ENCODE measurements around the gene EPHA6.

The EPHA6 gene

DNA sequence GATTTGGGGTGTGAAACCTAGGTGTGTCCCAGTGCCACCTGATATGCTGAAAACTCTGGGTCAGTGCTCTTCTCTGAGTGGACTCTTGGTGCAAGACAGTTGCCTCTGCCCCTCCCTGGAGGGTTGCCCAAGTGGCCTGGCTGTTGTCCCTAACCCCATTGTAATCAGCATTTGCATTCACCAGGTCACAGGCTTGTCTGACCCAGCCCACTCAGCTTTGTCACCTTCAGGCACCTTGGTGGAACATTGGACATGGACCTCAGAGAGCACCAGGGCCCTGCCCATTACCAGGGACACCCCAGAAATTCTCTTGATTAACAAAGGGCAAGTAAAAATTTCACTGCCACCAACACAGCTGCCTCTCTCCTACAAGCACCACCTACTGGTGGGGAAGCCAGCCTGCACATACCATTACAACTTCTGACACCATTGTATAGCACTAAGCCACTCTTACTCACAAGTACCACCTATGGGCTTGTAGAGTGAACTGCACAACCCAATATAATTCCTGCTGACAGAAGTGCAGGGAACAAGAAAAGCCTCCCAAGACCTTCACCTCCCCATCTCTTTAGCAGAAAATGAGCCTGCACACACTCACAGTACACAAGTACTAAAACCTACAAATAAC lies 324.6 kb downstream of the EPHA6 start:
- in situ Hi-C loops (cut with MboI; ENCODE audit: low sequenced_read_pairs): no loop called here

DNA sequence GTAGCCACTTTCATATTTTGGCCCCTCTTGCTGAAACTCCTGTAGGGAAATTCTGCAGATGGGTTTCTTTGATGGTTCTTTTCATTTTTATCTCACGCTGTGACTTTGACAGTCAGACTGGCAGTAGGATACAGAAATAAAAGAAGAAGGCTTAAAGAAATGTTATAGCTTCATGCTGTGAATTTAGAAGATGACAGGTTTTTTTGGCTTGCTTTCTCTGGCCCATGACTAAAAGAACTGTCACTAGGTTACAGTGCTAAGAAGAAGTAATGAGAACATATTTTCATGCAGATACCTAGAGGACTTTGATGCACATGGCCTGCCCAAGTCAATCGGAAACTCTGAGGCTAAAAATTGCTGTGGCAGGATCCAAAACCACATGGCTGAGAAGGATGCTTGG lies 334.5 kb downstream of the EPHA6 start:
- in situ Hi-C loops (cut with MboI; ENCODE audit: low sequenced_read_pairs): no loop called here

DNA sequence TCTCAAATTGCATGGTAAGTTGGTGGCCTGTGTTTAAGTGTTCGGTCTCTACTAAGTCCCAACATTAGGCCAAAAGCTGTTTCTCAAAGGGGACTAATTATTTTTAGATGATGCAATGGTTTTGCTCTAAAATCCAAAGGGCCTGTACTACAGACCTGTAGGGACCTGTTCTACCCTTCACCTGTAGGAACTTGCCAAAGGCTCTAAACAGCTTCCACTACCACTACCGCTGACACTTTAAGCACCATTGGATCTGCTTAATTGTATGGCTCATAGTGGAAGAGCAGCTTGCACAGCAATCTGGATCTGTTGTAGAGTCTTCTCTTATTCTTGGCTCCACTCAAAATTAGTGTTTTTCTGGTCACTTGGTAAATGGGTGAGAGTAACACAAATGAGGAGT lies 346.8 kb downstream of the EPHA6 start:
- in situ Hi-C loops (cut with MboI; ENCODE audit: low sequenced_read_pairs): no loop called here

DNA sequence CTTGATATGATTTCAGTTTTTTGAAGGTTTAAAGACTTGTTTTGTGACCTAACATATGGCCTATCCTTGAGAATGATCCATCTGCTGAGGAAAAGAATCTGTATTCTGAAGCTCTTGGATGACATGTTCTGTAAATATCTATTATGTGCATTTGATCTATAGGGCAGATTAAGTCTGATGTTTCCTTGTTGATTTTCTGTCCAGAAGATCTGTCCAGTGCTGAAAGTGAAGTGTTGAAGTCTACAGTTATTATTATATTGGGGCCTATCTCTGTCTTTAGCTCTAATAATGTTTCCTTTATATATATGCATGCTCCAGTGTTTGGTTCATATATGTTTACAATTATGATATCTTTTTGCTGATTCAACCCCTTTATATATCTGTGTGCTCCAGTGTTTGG lies 362.8 kb downstream of the EPHA6 start:
- in situ Hi-C loops (cut with MboI; ENCODE audit: low sequenced_read_pairs): no loop called here

DNA sequence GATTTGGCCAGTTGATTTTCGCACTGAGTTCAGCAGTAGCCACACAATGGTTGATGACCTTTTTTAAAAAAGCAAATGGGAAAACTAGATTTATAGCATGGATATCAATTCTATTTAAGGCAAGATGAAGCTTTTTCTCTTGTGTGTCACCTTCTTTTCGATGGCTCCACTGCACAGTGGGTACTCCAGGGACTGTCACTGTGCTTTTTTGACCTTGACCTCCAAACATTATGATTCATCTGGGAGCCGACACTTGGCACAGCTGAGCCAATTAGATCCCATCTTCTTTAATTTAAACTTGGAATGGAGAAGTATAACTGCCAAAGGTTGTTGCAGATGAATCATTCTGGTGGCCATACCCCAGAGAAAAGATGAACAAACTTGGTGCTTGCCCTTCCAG lies 367.3 kb downstream of the EPHA6 start:
- in situ Hi-C loops (cut with MboI; ENCODE audit: low sequenced_read_pairs): no loop called here

DNA sequence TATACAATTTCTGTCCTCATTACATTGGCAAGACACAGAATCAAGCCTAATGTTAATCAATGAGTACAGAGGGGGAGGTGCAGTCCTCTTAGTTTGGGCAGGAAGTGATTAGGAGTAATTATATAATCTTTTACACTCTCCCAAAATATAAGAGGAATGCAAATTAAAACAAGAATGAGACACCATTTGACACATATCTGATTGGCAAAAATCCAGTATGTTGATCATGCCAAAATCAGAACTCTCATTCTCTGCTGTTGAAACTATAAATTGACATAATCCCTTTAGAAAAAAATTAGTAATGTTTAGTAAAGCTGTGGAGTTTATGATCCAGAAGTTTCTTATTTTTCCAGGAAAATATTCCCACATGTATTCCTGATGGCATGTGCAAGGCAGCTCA lies 373.4 kb downstream of the EPHA6 start:
- in situ Hi-C loops (cut with MboI; ENCODE audit: low sequenced_read_pairs): no loop called here

DNA sequence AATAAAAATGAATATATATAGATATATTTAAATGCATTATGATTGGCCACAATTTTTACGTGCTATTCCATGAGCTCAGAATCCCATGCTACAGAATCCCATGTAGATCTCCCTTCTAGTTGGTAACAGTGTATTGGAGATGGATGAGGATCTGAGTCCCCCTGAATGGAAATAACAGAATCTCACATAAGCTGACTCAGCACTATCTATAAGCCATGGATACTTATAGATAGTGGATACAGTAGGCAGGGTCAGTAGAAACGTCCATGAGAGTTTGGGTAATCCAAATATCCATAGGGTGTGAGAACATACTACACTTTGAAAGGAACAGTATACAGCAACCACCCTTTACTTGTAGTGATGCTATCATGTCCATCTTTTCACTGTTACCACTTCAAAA lies 375.4 kb downstream of the EPHA6 start:
- in situ Hi-C loops (cut with MboI; ENCODE audit: low sequenced_read_pairs): no loop called here

DNA sequence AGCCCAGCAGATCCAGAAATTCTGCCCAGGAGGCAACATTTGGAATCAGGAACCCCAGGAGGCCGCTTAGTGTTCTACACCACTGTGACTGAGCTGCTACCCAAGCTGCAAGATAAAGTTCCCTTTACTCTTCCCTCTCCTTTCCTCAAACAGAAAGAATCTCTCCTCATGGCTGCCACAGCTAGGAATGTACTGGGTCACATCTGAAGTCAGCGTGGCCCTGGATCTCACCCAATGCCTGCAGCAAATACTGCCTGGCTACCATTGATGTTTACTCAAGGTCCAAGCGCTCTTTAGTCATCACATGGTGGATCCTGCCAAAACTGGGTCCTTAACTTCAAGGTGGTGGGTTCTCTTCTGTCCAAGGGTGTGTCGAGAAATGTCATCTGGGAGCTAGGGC lies 382.7 kb downstream of the EPHA6 start:
- in situ Hi-C loops (cut with MboI; ENCODE audit: low sequenced_read_pairs): no loop called here

DNA sequence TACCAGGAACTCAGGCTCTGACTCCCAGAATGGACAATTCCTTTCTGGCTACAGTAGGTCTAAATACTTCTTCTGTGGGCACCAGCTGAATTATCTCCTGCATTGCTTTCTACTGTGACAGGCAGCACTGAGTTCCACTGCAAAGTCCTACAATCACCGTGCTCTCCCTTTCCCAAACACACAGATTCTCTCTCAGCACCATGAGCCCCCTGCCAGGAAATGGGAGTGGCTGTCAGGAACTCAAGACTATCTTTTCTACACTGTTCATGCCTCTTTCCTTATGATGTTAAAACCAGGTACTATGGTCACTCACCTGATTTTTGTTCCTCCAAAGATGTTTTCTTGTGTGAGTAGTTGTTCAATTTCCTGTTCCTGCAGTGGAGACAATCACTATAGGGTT lies 383.4 kb downstream of the EPHA6 start:
- in situ Hi-C loops (cut with MboI; ENCODE audit: low sequenced_read_pairs): no loop called here

DNA sequence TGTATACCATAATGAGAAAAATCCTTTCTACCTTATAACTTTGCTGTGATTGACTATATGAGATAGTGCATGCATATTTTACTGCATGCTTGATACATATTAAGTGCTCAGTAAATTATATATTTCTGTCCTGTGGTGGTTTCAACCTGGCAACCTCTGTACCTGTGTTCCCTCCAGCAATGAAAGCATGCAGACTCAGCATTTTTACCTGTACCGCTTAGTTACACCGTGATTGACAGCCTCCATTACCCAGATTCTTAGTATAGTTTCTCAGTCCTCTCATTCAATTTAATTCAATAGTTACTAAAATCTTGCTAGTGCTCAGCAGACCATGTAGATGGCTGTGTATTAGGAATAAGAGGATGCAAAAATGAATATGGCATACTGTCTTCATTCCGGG lies 386.0 kb downstream of the EPHA6 start:
- in situ Hi-C loops (cut with MboI; ENCODE audit: low sequenced_read_pairs): no loop called here

DNA sequence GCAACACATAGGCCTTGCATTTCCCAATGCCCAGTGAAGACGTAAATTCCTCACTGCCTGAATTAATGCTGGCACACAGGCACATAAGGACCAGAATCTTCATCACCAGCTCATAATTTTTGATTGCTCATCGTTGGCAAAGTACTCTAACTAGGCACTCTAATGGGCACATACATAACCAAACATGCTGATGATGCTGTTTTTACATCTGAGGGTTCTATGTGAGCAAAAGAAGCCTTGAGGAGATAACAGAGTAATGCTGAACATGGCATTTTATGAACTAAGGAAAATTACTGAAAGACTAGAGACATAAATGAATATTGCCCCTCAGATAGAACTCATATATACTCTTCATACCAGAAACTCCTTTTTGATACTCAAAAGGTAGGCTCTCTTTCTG lies 387.4 kb downstream of the EPHA6 start:
- in situ Hi-C loops (cut with MboI; ENCODE audit: low sequenced_read_pairs): no loop called here

DNA sequence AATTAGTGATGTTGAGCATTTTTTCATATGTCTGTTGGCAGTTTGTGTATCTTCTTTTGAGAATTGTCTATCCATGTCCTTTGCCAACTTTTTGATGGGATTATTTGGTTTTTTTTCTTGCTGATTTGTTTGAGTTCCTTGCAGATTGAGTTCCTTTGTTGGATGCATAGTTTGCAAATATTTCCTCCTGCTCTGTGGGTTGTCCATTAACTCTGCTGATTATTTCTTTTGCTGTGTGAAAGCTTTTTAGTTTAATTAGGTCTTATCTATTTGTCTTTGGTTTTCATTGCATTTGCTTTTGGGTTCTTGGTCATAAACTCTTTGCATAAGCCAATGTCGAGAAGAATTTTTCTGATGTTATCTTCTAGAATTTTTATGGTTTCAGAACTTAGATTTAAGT lies 414.6 kb downstream of the EPHA6 start:
- in situ Hi-C loops (cut with MboI; ENCODE audit: low sequenced_read_pairs): no loop called here

DNA sequence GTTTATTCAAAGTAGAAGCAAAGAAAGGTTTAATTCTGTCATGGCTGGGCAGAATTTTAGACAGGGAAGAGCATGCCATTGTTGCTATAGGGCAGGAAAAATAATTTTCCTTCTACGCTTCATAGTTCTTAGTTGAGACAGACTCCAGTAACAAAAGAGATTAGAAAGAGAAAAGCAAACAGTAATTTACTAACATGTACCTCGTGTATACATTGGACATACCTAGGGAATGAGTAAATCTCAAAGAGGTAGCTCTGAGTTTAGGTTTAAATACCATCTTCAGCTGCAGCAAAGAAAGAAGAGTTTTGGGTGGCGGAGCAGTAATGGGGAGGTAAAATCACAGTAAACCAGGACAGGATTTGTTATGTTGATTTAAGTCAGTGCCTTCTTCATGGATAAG lies 416.1 kb downstream of the EPHA6 start:
- in situ Hi-C loops (cut with MboI; ENCODE audit: low sequenced_read_pairs): no loop called here

DNA sequence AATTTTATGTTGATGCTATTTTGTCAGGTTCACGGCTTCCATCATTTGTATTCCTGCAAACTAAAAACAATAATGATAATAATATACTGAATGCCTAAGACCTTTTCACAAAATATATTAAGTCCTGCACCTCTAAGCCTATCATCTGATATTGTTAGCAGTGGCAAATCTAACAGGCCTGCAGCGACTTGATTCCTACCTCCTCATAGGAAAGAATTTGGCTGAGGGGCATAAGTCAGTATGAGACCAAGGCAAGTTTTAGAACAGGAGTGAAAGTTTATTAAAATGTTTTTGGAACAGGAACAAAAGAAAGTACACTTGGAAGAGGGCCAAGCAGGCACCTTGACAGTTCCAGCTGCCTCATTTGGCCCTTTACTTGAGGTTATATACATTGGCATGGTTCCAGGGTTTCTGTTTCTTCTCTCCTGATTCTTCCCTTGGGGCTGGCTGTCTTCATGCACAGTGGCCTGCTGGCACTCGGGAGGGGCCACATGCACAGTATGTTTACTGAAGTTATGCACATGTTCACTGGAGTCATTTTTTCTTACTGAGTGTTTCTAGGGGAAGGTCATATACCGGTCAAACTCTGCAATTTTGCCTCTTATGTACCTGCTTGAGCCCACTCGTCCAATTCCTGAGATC lies 418.1 kb downstream of the EPHA6 start:
- in situ Hi-C loops (cut with MboI; ENCODE audit: low sequenced_read_pairs): no loop called here

DNA sequence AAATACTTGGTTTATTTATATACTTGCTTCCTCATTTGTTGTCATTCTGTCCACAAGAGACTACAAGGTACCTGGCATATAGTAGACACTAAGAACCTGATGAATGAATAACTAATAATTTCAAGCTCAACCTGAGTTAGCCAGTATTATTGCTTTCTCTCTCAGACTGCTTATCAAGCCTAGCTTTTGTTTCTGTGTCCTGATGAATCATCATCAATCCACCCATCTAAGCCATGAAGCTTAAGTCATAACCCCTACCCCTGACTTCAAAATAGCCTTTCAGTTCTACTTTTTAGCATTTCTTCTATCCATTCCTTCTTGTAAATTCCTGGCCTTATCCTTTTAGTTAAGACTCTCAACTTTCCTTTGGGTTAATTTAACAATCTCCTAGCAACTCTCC lies 420.8 kb downstream of the EPHA6 start:
- in situ Hi-C loops (cut with MboI; ENCODE audit: low sequenced_read_pairs): no loop called here

DNA sequence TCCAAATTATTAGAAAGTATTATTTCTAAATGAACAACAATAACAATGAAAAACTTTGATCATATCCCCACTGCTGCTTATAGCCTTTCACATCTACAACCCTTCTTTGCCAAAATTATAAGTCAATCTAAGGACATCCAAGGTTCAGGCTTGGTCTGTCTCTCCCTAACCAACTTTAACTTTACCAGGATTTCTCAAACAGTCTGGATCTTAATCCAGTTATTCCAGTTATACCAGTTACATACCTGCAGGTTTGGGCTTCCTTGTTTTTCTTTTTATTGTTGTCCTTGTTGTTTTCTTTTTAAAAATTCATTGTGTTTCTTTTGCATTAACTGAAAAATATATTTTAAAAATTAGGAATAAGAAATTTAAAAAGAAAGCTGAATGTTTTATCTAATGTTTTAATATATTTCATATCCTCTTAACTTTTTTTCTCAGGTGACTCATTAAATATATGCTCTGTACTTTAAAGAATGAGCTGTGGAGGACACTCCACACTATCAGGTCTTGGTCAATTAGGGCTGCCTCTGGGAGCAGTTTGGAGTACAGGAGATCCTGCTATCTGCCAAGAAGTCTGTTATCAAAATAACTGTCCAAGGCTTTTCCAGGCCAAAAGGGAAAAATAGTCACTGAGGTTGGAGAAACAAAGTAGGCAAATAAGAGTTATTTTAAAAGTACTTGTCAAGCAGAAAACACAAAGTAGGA lies 421.4 kb downstream of the EPHA6 start:
- in situ Hi-C loops (cut with MboI; ENCODE audit: low sequenced_read_pairs): no loop called here

DNA sequence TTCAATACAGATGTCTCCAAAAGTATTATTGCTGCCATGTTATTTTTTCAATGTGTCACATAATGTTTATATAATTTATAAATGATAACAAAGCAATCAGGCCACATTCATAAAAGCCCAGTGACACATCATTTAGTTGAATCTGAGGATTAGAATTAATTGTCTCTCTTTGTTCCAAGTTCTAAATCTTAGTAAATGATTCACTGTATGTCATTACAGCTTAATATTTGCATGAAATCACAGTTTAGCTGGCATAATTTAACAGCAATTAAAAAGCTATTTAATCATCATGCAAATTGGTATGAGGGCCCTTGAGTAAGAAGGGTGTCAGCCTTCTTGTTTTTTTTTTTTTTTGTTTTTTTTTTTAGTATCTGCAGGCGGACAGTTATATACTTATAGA lies 427.0 kb downstream of the EPHA6 start:
- in situ Hi-C loops (cut with MboI; ENCODE audit: low sequenced_read_pairs): no loop called here

DNA sequence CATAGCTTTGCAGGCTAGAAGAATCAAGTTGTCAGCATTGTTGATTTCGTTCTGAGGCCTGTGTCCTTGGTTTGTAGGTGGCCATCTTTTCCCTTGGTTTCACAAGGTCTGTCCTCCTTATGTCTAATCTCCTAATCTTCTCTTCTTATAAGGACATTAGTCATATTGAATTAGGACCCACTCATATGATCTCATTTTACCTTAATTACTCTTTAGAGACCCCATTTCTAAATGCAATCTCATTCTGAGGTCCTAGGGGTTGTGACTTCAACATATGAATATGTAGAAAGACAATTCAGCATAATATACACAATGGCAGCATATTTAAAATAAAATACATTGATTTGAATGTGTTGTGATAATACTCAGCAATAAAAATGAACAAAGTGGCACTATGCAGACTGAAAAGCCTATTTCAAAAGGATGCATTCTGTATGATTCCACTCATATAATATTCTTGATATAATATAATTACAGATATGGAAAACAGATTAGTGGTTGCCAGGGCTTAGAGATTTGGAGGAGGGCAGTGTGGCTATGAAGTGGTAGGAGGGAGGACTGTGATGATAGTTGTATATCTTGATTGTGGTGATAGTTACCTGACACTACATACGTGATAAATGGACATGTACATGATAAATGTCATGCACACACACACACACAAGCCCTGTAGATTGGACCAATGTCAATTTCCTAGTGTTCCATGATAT lies 431.0 kb downstream of the EPHA6 start:
- in situ Hi-C loops (cut with MboI; ENCODE audit: low sequenced_read_pairs): no loop called here

DNA sequence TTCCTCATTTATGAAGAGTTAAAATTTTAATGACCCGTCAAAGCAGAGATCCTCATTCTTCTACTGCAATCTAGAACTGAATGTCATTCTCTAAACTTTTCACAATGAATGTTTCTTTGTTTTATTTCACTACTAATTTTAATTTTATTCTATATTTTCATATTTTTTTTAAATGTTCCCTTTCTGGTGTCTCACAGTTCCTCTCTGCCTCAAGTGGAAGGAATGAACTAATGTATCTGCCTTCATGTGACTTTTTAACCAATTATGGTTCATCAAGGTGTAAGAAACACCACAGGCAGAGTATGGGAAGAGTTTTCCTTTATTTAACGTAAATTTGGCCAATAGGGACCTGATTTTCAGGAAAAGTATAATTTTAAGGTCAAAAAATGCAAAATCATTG lies 441.7 kb downstream of the EPHA6 start:
- in situ Hi-C loops (cut with MboI; ENCODE audit: low sequenced_read_pairs): no loop called here

DNA sequence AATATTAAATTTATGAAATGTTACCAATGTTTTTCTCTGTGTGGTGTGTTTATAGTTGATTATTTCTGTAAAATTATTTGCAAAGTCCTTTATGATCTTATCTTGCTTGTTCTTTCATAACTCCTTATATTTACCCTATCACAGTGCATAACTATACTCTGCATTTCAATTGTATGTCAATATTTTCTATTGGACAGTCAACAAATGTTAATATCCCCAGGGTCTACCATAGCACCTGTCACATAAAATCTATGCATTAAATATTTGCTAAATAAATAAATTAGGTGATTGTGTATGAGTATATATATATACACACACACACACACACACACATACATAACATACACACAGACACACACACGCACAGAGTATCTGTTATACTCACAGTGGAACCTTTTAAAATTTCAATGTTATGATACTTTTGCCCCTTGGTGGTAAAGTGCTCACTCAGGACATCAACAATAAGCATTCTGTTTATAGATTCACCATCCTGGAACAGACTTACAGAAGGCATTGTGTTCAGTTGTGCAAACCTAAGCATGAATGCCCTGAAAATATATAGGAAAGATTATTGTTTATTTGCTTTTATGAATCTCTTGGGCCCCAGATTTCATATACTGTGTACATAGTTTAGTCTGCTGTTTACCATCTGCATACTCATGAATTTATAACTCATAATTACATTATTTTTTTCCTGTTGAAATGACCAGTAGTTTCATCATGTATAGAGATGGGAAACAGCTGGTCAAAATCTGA lies 443.7 kb downstream of the EPHA6 start:
- in situ Hi-C loops (cut with MboI; ENCODE audit: low sequenced_read_pairs): no loop called here

DNA sequence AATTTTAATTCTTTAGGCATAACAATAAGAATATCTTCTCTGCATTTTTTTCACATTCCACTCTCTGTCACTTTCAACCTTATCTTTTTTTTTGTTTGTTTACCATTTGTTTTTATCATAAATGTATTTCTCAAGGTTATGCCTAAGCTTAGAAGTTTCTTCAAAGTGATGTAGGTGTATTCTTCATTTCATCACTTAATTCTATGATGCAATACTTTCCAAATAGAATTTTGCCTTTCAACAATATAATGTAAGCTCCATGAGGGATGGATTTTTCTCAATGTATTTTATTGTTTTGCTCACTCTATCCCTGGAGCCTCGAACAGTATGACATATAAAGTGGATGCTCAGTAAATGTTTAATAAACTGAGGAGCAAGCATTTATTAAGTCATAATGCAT lies 444.9 kb downstream of the EPHA6 start:
- in situ Hi-C loops (cut with MboI; ENCODE audit: low sequenced_read_pairs): no loop called here
